HUES6 (cell line): ENCODE results near the gene EXOC8.
"Not testable (repeated sequence)": the region's sequence is repeated elsewhere in the genome, so short reads cannot be mapped to it uniquely, and the experiment has no call there.

Experiments
- H3K27ac ChIP-seq: 2 replicates; pipeline ENCODE4 v1.7.0; 2013; ENCODE audit warnings: low read depth, mild to moderate bottlenecking, low read length, inconsistent platforms
- H3K27me3 ChIP-seq: 2 replicates; pipeline ENCODE4 v1.6.1; 2013; ENCODE audit warnings: low read length; ENCODE audit not compliant: control insufficient read depth, insufficient read depth
- H3K36me3 ChIP-seq: 2 replicates; pipeline ENCODE4 v1.6.1; 2013; ENCODE audit warnings: low read length; ENCODE audit not compliant: control insufficient read depth, insufficient read depth
- H3K4me1 ChIP-seq: 2 replicates; pipeline ENCODE4 v1.6.1; 2013; ENCODE audit warnings: low read length; ENCODE audit not compliant: control insufficient read depth, insufficient read depth
- H3K4me3 ChIP-seq: 2 replicates; pipeline ENCODE4 v1.5.1; 2013; ENCODE audit warnings: low read depth, low read length
- H3K9ac ChIP-seq: one replicate; pipeline ENCODE4 v1.6.1; 2013; ENCODE audit warnings: mild to moderate bottlenecking, low read length
- H3K9me3 ChIP-seq: 2 replicates; pipeline ENCODE4 v1.6.1; 2013; ENCODE audit warnings: low read depth, low read length; ENCODE audit not compliant: control insufficient read depth, insufficient read depth

EXOC8 gene

DNA sequence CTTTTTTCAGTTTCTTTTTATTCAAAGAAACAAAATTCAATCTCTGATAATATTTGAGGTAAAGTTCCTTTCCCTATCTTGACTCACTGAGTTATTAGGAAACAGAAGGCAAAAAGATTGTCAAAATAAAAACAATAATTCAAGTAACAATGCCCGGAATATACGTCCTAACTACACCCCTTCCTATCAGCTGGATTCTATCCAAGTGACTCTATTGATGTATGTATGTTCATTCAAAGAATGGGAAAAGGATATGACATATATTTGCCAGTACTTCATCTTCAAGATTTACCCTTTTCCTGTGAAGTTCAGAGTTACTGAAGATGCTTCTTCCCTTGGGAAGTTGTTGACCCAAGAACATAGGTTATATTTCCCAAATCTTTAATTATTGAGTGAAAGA, 14.2 kb upstream of the EXOC8 start:
- no peaks in the 10 kb centered on the region for H3K4me1 ChIP-seq
- H3K9me3 ChIP-seq, result no peaks in the 10 kb centered on the region
- H3K27me3 ChIP-seq, result no peaks in the 10 kb centered on the region
- H3K27ac ChIP-seq, result no peak overlapping the region
- H3K4me3 ChIP-seq, result no peak overlapping the region
- peaks cover 58% of the 10 kb centered on the region for H3K36me3 ChIP-seq
- H3K9ac ChIP-seq, result no peak overlapping the region

DNA sequence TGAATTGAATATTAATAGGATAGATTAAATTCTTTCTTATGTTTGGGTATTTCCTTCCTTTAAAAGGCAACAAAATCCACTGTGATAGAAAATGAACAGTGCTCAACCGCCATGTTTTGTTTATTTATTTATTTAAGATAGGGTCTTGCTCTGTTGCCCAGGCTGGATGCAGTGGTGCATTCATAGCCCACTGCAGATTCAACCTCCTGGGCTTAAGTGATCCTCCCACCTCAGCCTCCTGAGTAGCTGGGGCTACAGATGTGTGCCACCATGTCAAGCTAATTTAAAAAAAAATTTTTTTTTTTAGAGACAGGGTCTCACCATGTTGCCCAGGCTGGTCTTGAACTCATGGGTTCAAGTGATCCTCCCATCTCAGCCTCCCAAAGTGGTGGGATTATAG, 11.2 kb upstream of the EXOC8 start:
- not testable (repeated sequence) for H3K4me1 ChIP-seq, H3K9ac ChIP-seq, H3K27ac ChIP-seq, H3K9me3 ChIP-seq, H3K4me3 ChIP-seq, H3K27me3 ChIP-seq
- H3K36me3 ChIP-seq, result peaks cover 58% of the 10 kb centered on the region

DNA sequence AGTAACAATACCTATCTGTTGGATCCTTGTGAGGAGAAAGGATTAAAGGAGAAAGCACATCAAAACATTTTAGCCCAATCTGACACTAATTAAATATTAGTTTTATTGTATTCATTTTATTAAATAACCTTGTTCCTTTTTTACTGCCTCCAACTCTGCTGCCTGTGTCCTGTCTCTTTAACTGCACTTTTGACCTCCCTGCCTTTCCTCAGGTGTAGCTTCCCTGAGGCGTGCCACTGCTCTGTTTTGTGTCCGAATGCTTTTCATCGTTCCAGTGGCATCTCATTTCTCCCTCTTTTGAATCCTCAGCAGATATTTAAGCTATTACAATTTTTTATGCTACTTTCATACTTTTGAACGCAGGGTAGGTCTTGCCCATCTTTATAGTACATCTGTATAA, 10.8 kb upstream of the EXOC8 start:
- no peak overlapping the region for H3K4me3 ChIP-seq
- no peaks in the 10 kb centered on the region for H3K27me3 ChIP-seq
- no peak overlapping the region for H3K27ac ChIP-seq
- H3K36me3 ChIP-seq, result peaks cover 61% of the 10 kb centered on the region
- no peaks in the 10 kb centered on the region for H3K9me3 ChIP-seq
- H3K4me1 ChIP-seq, result no peaks in the 10 kb centered on the region
- H3K9ac ChIP-seq, result no peak overlapping the region

GRCh38 chr1:231347961-231348360, 10.3 kb upstream of the EXOC8 start:
- H3K4me1 ChIP-seq, result no peaks in the 10 kb centered on the region
- H3K9ac ChIP-seq, result no peak overlapping the region
- no peak overlapping the region for H3K27ac ChIP-seq
- H3K36me3 ChIP-seq, result peaks cover 60% of the 10 kb centered on the region
- H3K27me3 ChIP-seq, result no peaks in the 10 kb centered on the region
- no peaks in the 10 kb centered on the region for H3K9me3 ChIP-seq
- H3K4me3 ChIP-seq, result no peak overlapping the region

GRCh38 chr1:231340328-231341013, 2.8 kb upstream of the EXOC8 start:
- Histone ChIP-seq H3K36me3 (peaks cover 19% of the 10 kb centered on the region), H3K9me3 (no peaks in the 10 kb centered on the region), H3K4me3 (no peak overlapping the region), H3K4me1 (peaks cover 22% of the 10 kb centered on the region), H3K27me3 (no peaks in the 10 kb centered on the region), H3K9ac (no peak overlapping the region), H3K27ac (no peak overlapping the region)

DNA sequence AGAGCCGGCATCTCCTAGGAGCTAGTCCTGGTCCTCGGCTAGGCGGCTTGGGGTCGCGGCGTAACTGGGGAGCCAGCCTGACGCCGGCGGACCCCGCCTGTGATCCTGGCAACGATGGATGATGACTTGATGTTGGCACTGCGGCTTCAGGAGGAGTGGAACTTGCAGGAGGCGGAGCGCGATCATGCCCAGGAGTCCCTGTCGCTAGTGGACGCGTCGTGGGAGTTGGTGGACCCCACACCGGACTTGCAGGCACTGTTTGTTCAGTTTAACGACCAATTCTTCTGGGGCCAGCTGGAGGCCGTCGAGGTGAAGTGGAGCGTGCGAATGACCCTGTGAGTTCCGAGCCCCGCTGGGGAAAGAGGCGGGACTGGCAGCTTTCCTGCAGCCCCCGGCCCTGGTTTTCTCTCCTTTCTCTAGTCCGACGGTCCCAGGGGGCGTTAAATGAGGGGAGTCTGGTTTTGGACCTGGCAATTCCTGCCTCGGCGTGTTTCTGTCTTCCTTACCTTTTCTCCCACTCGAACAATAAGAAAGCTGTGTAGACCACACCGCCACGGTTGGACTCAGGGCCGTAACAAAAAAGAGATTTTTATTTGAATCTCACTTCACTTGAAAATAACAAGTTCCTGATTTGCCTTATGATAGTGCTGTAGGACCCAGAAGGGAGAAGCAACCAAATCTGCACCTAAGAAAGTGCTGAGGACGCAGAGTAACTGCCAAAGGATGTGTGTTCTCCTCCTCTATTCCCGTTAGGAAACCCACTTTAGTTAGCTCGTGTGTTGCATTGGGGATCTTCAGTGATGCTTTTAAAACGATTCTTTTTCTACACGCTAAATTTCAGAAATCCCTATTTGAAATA, 847 bp upstream of the EXOC8 start, which contains the start of gene SPRTN:
TSS of gene SPRTN (plus strand) at position 24 of the 859 bp plus-strand sequence. CDS start at position 115, 91 bp downstream.
- H3K9ac ChIP-seq, result peak within 1 kb of the TSS; percentile 92
- H3K27ac ChIP-seq, result peak within 1 kb of the TSS; percentile 62; the same call in 1 of the 2 replicates
- peaks cover 16% of the 10 kb centered on the region for H3K36me3 ChIP-seq
- H3K4me1 ChIP-seq, result peaks cover 31% of the 10 kb centered on the region
- no peaks in the 10 kb centered on the region for H3K27me3 ChIP-seq
- no peaks in the 10 kb centered on the region for H3K9me3 ChIP-seq
- H3K4me3 ChIP-seq, result peak within 1 kb of the TSS; percentile 94

DNA sequence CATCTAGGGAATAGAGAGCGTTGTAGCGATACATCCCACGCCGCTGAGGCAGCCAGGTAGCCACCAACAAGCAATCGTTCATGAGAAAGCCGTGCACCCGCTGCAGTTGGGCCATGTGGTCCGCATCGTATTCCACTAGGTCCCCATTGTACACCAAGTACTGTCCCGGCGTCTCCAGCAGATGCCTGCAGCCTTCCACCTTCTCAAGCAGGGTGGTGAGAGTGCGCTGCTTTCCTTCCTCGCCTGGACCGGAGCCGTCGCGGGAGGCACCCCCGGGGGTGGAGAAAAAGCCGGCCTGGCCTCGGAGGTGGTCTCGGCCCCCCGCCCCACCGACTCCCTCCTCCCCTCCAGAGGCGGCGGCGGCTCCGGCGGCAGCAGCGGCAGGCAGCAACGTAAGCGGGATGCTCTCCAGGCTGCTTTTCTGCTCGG, 595 bp downstream of the EXOC8 start:
- H3K9ac ChIP-seq, result peak overlapping the region; percentile 92
- H3K4me3 ChIP-seq, result peak overlapping the region; percentile 94
- H3K9me3 ChIP-seq, result no peaks in the 10 kb centered on the region
- H3K27me3 ChIP-seq, result no peaks in the 10 kb centered on the region
- H3K4me1 ChIP-seq, result peaks cover 31% of the 10 kb centered on the region
- peaks cover 12% of the 10 kb centered on the region for H3K36me3 ChIP-seq
- no peak overlapping the region for H3K27ac ChIP-seq

DNA sequence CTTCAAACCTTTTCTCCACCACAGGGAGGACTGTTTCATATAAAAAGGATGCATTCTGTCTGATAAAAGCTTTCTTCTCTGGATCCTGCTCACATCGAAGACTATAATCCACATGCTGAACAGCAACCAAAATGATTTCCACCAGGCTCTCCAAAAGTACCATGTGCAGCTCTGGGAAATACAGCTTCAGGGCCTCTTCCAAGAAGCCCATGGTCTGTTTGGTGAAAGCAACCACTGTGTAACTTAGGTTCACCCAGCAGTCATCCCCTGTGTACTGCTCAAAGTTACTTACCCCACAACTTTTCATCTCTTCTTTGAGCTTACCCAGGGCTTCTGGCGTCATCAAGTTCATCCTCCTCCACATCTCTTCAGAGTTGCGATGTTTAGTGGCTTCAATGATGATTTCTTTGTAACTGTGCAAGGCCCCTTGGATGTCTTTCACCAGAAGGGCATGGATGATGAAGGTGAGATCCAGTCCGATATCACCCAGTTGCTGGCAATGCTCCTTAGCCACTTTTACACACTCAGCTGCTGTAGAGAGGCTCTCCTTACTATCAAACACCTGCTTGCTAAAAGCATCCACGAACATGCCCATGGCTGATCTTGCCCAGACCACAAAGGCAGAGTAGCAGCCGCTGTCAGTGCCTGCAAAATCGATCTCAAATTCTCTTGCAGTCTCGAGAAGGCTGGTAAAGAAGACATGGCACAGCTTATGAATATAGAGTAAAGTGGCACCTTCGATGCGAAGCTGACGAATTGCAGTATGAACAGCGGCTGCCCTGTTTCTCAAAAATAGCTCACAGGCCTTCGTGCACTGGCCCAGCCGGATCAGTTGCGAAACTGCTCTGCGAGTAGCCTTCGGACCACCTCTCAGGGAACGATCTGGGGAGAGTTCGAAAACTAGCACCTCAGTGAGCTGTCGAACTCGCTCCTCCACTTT, 1.7 kb downstream of the EXOC8 start:
- Histone ChIP-seq H3K27me3 (no peaks in the 10 kb centered on the region), H3K9ac (peak overlapping the region; percentile 92), H3K27ac (no peak overlapping the region), H3K4me3 (peak overlapping the region; percentile 94), H3K9me3 (no peaks in the 10 kb centered on the region), H3K36me3 (peaks cover 3% of the 10 kb centered on the region; the same call in 1 of the 2 replicates), H3K4me1 (peaks cover 31% of the 10 kb centered on the region)

- Histone ChIP-seq H3K36me3 (no peaks in the 10 kb centered on the region), H3K9ac (no peak overlapping the region), H3K4me1 (peaks cover 31% of the 10 kb centered on the region), H3K9me3 (no peaks in the 10 kb centered on the region), H3K27ac (no peak overlapping the region), H3K4me3 (peak overlapping the region; percentile 94; the same call in 1 of the 2 replicates), H3K27me3 (no peaks in the 10 kb centered on the region)
Measured at GRCh38 chr1:231334952-231335351, 2.7 kb downstream of the EXOC8 start.

GRCh38 chr1:231334079-231334666, 3.5 kb downstream of the EXOC8 start:
- Histone ChIP-seq H3K36me3 (no peaks in the 10 kb centered on the region), H3K4me1 (peaks cover 26% of the 10 kb centered on the region), H3K9ac (no peak overlapping the region), H3K9me3 (no peaks in the 10 kb centered on the region), H3K4me3 (peak overlapping the region; percentile 94), H3K27me3 (no peaks in the 10 kb centered on the region), H3K27ac (no peak overlapping the region)
